GM19023 (cell line): ENCODE results near the gene SLC38A10.

Experiments
- ATAC-seq: cut with Tn5 transposase; IDR thresholded peaks from one replicate; pipeline ENCODE4 v1.9.1; 2021; ENCODE audit warnings: mild to moderate bottlenecking, moderate library complexity; ENCODE audit not compliant: unreplicated experiment

SLC38A10 gene

GRCh38 chr17:81279278-81280275 is 15.5 kb downstream of the SLC38A10 start:
- no peak for ATAC-seq

GRCh38 chr17:81278831-81279230 is 16.3 kb downstream of the SLC38A10 start:
- no peak for ATAC-seq

GRCh38 chr17:81277946-81278693 is 17.0 kb downstream of the SLC38A10 start:
- ATAC-seq: no peak

- ATAC-seq: no peak
Observed at GRCh38 chr17:81277421-81277820, 17.7 kb downstream of the SLC38A10 start.

DNA sequence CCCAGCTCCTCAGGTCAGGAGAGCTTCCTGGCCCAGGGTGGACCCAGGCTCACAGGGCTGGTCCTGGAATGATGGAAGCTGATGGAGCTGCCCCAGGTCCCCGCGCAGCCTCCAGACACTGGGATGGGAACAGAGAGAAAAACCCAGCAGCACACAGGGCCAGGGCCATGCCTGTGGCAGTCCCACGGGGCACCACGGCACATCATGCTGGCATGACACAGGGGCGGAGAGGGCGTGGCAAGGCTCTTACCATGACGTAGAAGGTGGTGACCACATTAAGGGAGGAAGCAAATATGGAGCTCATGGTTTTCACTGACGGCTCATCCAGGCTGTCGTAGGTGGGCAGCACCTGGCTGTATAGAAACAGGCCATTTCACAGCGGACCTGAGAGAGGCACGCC is 18.3 kb downstream of the SLC38A10 start:
- ATAC-seq: no peak

DNA sequence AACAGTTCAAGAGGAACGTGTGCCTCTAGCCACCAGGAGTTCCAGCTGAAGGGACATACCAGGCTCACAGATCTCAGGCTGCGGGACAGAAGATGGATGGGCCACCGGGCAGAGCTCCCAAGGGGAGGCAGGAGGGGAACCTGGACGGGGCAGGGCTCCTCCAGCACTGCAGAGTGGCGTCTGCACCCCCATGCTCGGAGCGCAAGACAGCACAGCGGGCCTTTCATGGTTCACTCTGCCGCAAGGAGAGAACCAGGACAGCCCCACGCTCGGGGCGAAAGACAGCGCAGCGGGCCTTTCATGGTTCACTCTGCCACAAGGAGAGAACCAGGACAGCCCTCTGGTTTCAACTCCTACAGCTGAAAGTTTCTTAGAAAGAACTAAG is 20.6 kb downstream of the SLC38A10 start:
- ATAC-seq: no peak

GRCh38 chr17:81273698-81274470 is 21.2 kb downstream of the SLC38A10 start:
- no peak for ATAC-seq

GRCh38 chr17:81272616-81273015 is 22.5 kb downstream of the SLC38A10 start:
- ATAC-seq: no peak

DNA sequence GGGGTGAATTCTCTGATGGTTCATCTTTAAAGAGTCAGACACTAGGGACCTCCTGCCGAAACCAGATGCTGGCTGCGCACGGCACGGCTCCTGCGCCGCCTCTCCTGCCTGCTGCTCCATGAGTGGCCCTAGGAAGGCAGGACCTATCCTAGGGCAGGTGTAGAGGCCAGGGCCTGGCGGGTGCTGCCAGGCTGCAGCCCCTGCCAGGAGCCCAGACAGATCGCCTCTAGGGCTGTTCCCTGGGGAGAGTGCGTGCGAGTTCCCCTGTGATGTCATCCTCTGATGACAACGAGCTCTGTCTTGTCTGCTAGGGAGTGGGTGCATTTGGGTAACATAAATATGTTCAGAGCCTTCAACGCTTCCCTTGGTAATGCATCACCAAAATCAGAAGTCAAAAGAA is 23.9 kb downstream of the SLC38A10 start:
- ATAC-seq: no peak

GRCh38 chr17:81270279-81270678 is 24.8 kb downstream of the SLC38A10 start:
- ATAC-seq: no peak

- no peak for ATAC-seq
Observed at GRCh38 chr17:81267390-81268067, 27.6 kb downstream of the SLC38A10 start.

DNA sequence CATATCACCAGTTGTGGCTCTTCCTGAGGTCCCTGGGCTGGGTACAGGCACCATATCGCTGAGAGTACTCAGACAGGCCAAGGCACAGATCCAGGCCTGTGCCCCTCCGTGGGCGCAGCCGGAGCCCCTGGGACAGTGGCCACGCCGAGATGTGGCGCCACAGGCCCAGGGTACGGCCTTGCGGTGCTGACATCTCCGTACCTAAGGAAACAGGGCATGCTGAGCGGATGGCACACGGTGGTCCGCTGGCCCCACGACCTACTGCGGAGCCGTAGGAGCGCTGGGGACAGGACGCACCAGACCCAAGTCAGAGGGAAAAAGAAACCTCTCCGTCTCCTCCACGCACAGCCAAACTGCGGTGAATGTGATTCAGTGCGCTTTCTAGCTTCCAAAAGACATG is 29.5 kb downstream of the SLC38A10 start:
- ATAC-seq: no peak

- no peak for ATAC-seq
Observed at GRCh38 chr17:81264640-81265039, 30.5 kb downstream of the SLC38A10 start.

DNA sequence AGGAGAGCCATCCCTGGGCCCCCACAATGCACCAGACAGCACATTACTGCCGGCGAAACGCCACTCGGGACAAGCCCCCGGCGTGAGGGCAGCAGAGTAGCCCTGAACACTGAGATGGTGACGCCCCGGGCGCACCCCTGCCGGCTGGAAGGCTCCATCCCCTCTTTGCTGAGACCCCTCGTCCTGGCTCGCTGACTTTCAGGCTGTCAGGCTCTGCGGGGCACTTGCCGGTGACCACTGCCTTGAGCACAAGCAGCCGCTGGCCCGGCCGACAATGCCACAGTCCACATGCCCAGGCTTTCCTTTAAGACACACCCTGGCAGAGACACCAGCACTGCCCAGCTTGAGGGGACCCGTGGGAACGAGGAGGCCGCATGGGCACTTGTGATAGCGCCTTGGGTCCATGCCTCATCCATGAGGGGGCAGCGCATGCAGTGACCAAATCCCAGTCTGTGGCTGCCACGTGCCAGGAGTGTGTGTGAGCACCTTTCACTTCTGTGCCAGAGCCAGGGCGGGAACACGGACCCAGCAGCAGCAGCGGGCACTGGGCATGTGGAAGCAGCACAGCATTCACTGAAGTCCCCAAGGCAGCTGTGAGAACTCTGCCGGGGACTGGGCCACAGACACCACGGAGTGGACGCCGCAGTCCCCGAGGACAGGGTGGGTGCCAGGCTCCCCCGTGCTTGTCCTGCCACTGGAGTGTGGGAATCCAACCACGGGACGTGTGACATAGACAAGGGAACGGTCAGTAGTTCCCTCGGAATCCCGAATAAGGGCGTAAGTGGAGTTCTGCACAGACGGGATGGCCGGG is 31.5 kb downstream of the SLC38A10 start:
- no peak for ATAC-seq

GRCh38 chr17:81261582-81262336 is 33.3 kb downstream of the SLC38A10 start:
- ATAC-seq: no peak

- no peak for ATAC-seq
Observed at GRCh38 chr17:81261096-81261495, 34.0 kb downstream of the SLC38A10 start.

- ATAC-seq: no peak
Observed at GRCh38 chr17:81260641-81261040, 34.5 kb downstream of the SLC38A10 start.

- no peak for ATAC-seq
Observed at GRCh38 chr17:81260171-81260570, 34.9 kb downstream of the SLC38A10 start.

DNA sequence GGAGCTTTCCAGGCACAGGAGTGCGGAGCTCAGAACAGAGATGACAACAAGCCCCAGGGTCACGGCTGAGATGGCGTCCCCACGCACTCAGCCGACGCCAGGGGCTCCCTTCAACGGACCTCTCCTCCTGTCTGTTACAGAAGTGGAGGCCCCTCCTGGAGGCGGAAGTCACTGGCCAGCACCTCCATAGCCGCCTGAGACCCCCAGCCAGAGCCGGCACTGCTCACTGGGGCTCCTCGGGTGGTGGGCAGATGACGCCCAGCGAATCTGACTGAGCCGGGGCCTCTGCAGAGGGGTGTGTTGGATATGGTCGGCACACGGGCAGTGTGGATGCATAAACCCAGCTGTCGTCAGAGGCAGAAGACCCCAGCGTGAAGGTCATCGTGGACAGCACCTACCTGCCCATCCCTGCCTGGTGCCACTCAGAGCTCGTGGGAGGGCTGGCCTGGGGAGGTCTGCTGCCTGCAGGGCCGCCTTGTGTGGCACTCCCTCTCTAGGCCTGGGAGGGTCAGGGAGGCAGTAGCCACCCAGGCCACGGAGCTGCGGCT is 36.0 kb downstream of the SLC38A10 start:
- ATAC-seq: no peak
